CMK (cell line): Measurements from ENCODE around the gene CXorf58.

ENCODE experiments used
- DNase-seq: peaks from one replicate; pipeline ENCODE4 v3.0.0-alpha.2; 2010; ENCODE audit warnings: low read depth

CXorf58 gene

DNA sequence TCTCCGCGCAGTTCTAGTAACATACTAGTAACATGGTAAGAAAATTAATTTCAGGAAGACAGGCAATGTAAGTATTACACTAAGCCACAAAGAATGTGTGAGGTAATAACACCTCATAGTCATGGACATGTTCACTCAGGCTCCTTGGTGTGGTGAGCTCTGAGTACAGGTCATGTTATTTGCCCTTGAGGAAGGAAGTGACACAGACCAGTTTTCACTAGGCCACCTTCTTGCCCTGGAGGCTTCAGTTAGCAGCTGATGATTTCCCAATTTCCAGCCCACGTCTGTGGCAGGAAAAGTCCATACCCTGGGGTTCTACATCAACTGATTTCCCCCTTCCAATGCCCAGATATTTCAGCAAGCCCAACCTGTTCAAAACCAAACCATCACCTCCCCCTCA is 6.7 kb upstream of the CXorf58 start:
- no peak for DNase-seq

DNA sequence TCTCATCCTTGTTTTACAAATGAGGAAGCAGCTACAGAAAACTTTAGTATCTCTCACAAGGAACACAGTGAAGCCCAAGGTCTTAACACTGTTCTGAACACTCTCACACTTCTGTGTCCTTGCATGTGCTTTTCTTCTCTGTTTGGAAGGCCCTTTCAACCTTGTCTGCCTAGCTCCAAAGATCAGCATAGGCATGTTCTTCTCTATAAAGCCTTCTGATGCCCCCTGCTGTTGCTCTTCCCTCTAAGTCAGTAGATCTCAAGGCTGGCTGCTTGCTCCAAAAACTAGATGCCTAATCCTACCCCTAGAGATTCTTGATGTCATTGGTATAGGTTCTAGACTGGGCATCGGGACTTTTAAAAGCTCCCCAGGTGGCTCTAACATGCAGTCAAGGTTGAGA is 6.0 kb upstream of the CXorf58 start:
- no peak for DNase-seq

DNA sequence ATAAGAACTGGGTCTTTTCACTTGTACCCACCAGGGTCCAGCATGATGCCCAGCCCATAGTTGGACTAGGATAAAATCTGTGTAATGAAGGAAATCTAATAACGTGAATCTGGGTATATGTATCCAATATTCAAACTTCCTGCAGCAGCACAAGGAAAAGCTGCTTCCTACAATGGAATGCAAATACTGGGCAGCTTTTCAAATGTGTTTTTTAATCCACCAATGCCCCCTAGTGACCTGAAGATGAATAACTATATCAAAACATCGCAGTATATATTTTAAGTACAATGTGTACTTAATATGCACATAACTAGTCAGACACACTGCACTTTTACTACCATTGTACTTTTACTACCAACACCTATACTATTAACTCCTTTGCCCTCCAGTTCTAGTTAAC is 5.4 kb upstream of the CXorf58 start:
- DNase-seq = no peak

DNA sequence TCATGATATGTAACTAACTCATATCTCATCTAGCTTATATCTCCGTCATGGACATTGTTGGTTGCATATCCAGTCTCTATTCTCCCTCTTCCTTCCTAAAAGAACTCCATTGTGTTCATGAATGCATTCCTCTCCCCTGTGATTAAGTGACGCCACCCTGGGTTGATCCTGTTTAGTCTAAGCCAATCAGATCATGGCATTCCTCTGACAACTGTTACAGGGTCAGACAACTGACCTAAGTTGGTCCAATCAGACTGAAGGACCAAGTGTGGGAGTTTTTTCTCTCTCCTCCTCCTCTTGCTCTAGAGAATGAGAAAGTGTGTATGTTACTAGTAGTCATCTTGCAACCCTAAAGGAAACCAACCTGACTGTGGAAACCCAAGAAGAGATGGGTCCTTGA is 3.7 kb upstream of the CXorf58 start:
- DNase-seq = no peak

DNA sequence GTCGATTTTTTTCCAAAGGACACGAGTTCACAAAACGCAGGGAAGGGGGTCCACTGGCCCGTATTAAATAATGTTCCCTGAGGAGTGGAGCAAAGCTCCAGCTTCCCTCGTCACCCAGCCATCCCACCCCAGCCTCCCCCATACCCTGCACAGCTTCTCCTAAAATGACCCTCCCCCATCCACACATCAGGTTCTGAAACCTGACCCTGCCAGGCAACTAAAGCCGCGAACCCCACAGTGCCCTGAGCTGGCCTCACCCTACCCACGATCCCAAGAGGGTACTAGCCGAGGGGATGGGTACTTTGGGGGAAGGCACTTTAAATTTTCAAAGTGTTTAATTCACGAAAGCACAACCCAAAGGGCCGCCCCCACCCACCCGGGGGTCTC is 702 bp upstream of the CXorf58 start:
- DNase-seq = no peak

DNA sequence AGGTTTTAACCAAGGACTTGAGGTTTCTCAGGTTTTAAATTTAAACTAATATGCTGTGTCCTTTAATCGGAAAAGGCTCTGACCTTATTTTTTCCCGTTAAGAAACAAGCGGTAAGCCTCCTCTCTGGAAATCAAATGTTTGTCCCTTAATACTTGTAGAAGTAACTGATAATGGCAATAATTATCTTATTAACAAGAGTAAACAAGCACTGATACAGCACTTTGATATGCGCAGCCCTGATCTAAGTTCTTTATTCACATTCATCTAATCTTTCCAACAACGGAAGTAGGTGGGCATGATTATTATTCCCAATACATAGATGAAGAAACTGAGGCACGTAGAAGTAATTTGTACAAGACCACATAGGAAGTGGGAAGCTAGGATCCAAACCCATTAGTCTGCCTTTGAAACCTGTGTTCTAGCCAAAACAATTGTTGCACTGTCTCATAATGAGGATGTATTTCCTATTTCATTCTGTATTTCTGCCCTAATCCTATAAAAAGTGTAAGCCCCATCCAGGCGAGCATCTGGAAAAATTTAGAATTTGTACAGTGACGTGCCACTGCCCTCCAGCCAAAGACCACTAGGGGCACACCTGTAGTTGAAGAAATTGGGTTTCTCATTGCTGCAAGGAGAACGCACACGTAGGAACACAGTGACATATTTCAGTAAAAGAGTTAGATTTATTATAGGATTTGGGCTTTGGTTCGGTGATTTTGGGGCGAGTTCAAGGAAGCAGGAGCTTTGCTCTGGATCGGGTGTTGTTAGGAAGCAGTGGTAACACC is 606 bp downstream of the CXorf58 start:
- DNase-seq = no peak

DNA sequence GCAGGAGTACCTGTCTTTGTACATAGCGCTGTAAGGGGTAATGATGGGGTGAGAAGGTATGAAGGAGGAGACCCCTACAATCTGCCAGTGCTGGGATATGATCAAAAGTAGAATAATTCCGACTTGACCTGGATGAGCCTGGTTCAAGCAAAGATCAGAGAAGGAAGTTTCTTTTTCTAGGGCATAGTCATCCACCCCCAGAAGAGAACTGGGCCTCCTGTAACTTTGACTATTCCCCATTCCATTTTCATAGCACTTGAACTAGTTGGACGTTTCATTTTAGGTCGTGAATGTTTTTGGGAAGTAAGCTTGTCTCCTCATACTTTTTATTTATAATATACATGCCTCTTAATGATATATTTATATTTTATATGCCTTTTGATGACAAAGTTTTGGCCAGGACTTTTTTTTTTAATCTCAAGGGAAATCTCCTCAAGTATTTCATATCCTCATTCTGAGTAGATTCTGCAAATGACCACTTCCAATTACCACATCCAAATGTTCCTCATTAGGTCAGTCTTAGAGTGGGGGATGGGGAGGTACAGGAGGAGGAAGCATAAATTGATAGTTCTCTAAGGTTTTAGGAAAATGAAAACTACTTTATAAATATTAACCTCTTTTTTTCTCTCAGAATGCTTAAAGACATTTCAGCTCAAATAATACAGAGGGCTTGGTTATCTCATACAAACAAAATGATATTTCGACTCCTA is 3.5 kb downstream of the CXorf58 start:
- no peak for DNase-seq

DNA sequence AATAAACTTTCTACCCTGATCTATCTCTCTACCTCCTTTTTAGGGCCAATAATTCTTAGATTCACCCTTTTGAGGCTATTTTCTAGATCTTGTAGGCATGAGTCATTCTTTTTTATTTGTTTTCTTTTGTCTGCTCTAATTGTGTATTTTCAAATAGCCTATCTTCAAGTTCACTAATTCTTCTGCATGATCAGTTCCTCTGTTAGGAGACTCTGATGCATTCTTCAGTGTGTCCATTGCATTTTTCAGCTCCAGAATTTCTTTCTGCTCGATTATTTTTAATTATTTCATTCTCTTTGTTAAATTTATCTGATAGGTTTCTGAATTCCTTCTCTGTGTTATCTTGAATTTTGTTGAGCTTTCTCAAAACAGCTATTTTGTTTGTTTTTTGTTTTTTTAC is 11.3 kb downstream of the CXorf58 start:
- no peak for DNase-seq

DNA sequence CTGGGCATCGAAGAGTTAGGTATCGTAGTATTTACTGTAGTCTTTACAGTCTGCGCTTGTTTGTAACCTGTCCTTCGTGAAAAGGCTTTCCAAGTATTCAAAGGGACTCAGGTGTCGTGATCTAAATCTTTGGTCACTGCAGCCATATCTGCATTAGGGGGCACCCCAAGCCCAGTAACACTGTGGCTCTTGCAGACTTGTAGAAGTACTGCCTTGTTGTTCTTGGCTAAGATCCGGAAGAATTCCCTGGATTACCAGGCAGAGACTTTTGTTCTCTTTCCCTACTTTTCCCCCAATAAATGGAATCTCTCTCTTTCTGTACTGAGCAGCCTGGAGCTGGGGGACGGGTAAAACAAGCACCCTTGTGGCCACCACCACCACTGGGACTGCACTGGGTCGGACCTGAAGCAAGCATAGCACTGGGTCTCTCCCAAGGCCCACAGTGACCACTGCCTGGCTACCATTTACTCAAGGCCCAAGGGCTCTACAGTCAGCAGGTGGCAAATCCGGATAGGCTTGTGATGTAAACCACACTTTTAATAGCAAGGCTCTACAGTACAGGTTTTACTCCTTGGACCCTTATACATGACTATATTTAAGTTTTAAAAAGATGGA is 12.0 kb downstream of the CXorf58 start:
- no peak for DNase-seq

DNA sequence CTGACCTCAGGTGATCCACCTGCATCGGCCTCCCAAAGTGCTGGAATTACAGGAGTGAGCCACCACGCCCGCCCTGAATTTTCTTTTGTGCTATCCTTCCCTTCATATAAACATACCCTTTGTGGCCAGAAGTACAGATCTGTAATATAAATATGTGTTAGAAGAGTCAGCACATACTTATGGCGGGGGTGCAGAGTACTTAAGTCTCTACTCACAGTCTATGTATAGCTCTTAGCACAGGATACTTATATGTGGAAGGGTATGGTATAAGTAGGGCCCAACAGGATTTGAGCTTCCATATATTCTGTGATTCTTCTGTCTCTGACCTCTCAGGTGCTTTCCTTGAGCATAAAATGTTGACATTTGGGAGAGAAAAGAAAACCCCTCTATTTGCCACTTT is 18.2 kb downstream of the CXorf58 start:
- no peak for DNase-seq

DNA sequence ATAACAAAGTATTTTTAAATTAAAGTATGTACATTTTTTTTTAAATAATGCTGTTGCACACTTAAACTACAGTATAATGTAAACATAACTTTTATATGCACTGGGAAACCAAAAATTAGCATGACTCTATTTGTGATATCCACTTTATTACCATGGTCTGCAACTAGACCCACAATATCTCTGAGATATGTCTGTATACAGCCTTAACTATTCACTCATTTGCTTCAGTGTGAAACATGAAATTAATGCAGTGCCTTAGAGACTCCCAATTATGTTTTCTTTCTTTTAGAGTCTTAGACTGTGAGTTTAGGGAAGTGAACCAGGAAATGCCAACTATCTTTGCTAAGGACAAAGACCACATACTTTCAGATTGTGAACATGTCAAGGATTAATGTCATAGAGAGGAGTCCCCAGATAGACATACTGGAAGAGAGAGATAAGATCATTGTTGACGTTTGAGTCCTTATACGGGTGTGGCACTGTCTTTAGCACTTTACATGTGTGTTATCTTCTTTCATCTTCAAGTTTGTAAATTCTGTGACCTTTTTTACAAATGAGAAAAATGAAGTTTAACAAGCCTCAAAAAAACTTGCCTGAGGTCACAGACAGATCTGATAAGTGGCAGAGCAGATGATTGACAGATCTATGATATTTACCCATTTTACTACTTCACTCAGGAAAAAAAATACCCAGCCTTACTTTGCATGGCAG is 23.2 kb downstream of the CXorf58 start:
- DNase-seq = no peak

DNA sequence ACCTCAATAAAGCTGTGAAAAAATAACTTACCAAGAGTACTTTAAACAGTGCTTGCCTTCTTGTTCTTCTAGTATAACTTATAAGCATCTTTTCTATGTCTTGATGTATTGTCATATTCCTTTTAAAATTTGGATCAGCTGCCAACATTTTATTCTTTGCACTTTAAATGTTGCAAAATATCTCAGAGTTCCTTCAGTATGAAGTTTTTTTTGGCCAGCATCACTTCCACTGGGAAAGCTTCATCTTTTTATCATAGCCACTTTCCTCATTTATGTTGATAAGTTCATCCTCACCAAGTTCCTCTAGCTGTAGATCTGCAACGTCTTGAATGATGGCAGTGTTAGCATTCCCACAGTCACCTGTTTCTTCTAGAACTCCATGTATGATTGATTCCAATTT is 24.2 kb downstream of the CXorf58 start:
- no peak for DNase-seq

DNA sequence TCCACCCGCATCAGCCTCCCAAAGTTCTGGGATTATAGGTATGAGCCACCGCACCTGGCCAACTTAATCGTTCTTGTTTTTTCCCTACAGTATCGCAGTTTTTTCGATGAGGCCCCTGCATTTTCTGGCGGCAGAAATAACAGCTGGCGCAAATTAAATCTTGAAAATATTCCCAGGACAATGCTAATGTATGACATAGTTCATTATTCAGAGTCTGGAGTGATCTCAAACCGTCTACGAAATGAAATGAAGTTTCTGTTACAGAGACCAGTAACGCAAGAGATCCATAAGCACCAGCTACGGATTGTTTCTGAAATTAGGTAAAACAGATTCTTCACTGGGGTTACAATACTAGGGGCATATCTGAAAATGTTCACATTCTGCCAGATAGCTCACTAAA is 27.3 kb downstream of the CXorf58 start:
- DNase-seq = no peak

DNA sequence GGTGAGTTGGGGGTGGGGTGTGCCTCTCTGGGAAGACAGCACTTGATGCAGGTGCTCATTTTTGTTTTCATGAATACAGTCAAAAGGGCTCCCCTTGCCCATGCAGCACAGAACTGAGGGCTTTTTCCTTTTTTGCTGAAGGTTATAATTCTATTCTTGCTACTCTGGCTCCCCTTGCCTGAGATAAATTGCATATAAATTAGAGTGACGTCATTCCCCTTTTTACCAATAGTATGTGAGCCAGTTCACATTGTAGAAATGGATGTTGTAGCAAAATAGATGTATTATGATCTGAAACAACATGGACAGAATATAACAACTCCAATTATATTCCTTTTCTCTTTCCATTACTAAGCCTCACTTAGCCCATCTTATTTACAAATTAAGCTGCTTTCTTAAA is 28.4 kb downstream of the CXorf58 start:
- DNase-seq = no peak

DNA sequence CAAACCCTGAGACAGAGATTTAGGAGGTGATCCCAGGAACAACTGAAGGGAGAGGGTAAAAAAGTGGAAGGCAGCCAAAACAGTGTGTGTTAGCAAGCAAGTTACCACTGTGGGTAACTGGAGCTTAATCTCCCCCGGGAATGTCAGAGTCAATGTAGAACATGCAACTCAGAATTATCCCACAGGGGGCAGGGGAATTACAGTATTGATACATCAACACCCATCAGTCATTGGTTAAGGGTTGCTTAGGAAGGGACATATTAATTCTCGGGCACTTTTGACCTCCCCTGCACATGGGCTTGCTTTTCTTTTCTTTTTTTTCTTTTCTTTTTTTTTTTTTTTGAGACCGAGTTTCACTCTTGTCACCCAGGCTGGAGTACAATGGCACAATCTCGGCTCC is 29.3 kb downstream of the CXorf58 start:
- DNase-seq = no peak

DNA sequence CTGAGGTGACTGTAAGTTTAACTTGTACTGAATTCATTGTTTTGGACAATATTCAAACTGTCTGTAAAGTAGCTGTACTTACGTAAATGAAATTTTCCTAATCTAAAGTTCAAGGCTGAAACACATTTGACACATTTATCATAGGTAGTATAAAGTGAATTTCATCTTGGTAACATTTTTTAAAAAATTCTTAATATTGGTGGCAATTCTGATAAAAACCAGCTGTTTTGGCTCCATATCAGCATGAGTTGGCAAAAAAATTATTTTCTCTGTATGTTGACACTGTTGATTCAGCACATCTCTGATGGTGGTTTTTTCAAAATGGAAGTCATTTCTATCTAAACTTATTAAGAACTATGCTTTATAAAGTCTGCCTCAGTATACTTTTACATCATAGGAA is 30.9 kb downstream of the CXorf58 start:
- DNase-seq = no peak

DNA sequence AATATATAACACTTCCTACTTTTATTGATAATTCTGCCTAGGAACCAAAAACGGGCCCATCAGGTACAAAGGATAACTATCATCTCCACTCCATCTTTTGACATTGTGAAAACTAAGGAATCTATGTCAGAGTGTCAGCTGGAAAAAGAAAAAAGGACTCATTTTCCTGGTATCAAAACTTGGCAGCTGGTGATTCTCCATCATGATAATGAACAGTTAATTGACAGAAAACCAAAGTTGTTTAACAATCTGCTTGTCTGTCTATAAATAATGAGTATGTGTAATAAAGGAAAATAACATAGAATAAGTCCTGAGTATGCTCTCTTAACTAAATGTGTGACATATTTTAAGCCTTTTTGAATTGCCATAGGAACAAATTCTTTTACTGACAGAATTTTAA is 31.4 kb downstream of the CXorf58 start:
- no peak for DNase-seq

DNA sequence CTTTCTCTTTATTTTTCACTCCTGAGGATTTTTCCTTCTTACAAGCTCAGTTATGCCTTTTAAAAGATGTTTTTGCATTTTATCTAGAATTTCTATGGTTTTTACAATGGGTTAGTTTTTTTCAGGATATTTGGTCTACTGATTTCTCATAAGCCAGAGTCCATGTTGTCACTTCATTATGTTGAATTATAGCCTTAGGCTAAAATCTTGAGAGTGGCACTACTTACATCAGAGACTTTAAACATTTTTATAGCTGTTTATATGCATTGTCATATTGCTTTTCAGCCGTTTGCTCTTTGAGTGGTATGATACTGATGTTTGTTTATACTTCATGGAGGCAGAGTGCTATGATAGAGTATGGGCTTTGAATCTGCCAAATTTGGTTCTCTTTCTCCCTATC is 36.4 kb downstream of the CXorf58 start:
- no peak for DNase-seq

DNA sequence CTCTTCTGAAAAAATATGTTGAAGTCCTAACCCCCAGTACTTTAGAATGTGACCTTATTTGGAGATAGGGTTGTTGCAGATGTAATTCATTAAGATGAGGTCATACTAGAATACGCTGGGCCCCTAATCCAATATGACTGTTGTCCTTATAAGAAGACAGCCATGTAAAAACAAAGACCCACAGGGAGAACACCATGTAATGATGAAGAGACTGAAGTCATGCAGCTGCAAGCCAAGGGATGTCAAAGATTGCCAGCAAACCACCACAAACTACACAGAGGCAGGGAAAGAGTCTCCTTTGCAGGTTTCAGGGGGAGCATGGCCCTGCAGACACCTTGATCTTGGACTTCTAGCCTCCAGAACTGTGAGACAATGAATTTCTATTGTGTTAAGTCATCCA is 37.4 kb downstream of the CXorf58 start:
- no peak for DNase-seq

DNA sequence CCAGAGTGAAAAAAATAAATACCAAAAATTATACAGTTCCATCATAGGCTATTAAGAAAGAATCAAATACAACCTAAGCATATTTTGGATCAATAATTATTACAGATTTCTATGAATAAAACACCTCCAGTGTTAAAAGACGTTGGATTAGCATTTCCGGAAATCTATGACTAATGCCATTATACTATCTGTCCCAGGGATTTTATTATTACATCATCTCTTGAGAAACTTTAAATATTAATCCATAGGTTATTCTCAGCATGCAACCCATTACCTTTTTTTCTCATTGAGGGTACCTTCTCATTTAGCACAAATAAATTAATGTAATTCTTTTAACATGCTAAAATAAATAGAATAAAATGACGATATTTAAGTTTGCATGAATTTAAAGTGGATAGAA is 44.6 kb downstream of the CXorf58 start:
- DNase-seq = no peak

DNA sequence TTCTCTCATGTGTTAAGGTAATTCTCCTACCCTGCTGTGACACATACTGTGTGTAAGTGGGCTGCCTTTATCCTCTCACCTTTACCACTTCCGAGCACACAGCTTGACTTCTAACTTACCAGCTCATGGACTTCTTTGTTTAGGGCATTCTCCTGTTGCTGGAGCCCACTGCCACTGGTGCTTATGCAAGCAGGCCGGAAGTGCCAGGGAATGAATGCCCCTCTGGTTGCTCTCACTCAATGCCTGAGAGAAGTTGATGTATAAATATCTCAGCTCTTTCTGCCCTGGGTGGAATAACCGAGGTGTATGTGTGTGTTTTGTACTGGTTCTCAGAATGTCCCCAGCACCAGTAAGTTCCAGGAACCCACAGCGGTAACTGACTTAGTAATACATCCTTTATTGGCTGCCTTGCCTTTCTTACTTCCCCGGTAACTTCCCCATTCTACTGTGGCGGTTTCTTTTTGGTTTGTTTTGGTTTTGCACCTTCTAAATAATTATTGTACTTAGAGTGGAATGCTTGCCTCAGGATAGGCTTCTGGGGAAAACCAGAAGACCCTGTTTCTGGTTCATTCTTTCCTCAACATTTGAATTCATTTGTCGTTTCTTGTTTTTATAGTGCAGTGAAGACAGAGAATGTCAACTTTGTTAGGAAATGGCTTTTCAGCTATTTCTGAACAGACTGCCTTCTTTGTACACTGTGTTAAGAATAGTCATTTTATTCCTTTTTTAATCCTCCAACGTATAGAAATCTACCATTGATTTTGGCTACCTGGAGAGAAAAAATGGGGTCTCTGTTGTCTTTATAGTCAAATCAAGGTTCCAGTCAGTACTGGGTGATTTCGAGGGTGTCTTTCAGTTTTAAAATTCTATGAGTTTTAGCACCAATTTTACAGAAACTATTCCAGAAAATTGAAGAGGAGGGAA is 45.4 kb downstream of the CXorf58 start:
- no peak for DNase-seq

DNA sequence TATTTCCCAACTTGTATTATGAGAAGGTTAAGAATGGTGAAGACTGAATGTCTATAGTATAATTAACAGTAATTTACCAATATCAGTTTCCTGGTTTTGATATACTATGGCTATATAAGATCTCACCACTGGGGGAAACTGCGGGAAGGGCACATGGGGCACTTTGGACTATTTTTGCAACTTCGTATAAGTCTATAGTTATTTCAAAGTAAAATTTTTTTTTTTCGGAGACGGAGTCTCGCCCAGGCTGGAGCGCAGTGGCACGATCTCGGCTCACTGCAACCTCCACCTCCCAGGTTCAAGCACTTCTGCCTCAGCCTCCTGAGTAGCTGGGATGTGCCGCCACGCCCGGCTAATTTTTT is 46.1 kb downstream of the CXorf58 start:
- no peak for DNase-seq
